ENCODE data around the gene TNS3.

The TNS3 gene

GRCh38 chr7:47580811-47581331, 1.0 kb downstream of the TNS3 start:
- CTCF ChIA-PET: no interaction called here

GRCh38 chr7:47580175-47580706, 1.7 kb downstream of the TNS3 start:
- H3K4me1 Mint-ChIP-seq: peaks cover 6% of the 10 kb centered on the region
- H3K4me3 Mint-ChIP-seq: no peak overlapping the region

More at GRCh38 chr7:47580811-47581331, 1.0 kb downstream of the TNS3 start:
- Mint-ChIP-seq H3K4me1 (peaks cover 6% of the 10 kb centered on the region), H3K9me3 (no peaks in the 10 kb centered on the region), H3K36me3 (no peaks in the 10 kb centered on the region), H3K4me3 (no peak overlapping the region), H3K27me3 (peaks cover 63% of the 10 kb centered on the region), H3K27ac (no peak overlapping the region)
- no peak for DNase-seq

DNA sequence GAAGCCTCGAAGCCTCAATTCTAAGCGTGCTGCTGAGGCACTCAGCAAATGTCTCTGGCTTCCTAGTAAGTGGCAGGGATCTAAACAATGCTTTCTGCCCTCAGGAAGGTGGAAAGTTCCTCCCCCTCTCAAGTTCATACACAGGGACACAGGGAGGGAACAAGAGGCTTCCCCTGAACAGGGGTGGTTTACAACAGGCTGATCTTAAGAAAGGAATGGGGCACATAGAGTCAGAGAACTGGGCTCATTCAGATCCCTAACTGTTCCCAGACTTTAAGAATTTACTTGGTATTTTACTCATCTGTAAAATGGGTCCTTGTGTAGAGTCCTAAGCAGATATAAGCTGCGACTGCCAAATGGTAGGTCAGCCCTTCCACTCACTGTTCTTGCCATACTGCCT, 2.5 kb downstream of the TNS3 start:
- no peak overlapping the region for H3K4me3 Mint-ChIP-seq
- H3K36me3 Mint-ChIP-seq: no peaks in the 10 kb centered on the region
- CTCF ChIA-PET: no interaction called here
- peaks cover 6% of the 10 kb centered on the region for H3K4me1 Mint-ChIP-seq
- no peaks in the 10 kb centered on the region for H3K9me3 Mint-ChIP-seq
- peaks cover 63% of the 10 kb centered on the region for H3K27me3 Mint-ChIP-seq
- H3K27ac Mint-ChIP-seq: no peak overlapping the region
- DNase-seq: no peak

More at GRCh38 chr7:47580175-47580706, 1.7 kb downstream of the TNS3 start:
- Mint-ChIP-seq H3K27ac (no peak overlapping the region), H3K36me3 (no peaks in the 10 kb centered on the region), H3K27me3 (peaks cover 65% of the 10 kb centered on the region), H3K9me3 (no peaks in the 10 kb centered on the region)
- DNase-seq: no peak
- CTCF ChIA-PET: no interaction called here

DNA sequence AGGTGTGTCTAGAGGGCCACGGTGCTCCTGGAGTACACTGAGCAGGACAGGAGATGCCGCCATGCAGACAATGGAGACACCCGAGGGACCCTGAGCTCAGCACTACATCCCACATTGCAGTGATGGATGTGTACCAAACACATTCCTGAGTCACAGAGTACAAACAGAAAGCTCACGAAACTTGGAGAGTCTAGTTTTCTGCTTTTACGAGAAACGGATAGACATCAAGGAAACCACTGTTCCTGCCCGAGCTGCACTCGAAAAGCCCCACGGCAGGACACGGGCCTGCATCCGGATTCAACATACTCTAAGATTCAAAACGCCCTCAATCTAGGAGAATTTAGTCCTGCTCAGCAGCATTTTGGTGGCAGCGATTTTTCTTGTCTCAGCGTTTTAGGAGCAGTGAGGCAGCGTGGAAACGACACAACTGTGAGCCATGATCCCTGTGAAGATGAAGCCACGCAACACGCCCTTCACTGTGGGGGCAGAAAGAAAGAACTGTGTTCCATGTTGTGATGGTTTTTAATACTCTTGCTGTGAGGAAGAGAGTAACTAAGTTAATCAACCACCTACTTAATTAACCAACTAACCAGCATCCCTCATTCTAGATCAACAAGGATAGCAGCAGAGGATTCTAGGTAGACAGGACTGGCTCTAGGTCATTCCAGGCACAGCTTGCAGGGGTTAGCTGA, 3.2 kb downstream of the TNS3 start:
- Mint-ChIP-seq H3K27me3 (peaks cover 56% of the 10 kb centered on the region), H3K9me3 (no peaks in the 10 kb centered on the region), H3K36me3 (no peaks in the 10 kb centered on the region), H3K4me1 (peaks cover 6% of the 10 kb centered on the region), H3K4me3 (no peak overlapping the region), H3K27ac (no peak overlapping the region)
- no peak for DNase-seq
- CTCF ChIA-PET: interaction anchor here (0.6 kb wide), 1 partner anchor 368 kb away, joined by 4 read pairs; no protein-coding TSS in a partner anchor

DNA sequence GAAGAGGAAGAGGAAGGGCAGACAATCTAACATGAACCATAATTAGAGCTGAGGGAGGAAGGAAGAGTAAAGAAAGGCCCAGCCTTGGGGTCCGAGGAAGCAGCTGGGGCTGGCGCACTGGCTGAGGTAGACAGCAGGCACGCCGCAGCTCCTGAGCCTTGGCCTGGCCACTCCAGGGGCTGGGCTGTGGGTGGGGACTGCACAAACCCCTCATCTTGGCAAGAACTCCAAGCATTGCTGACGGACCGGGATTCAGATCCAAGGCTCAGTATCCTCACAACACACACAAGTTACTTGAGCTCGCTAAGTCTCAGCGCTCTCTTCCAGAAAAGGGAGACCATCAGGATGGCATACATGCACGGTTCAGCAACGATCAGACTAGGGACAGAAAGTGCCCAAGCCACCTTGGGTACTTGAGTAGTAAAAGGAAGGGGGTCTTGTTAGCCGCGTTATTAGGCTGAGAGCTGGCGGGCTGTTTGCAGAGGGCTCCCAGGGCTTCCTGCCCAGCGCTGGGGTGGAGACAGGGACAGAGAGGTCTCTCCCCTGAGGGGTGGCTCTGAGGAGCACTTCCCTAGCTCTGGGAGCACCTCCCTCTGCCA, 4.5 kb downstream of the TNS3 start:
- CTCF ChIA-PET: no interaction called here
- Mint-ChIP-seq H3K36me3 (no peaks in the 10 kb centered on the region), H3K4me1 (peaks cover 6% of the 10 kb centered on the region), H3K27me3 (peaks cover 47% of the 10 kb centered on the region), H3K9me3 (no peaks in the 10 kb centered on the region), H3K4me3 (no peak overlapping the region), H3K27ac (no peak overlapping the region)
- DNase-seq: no peak

DNA sequence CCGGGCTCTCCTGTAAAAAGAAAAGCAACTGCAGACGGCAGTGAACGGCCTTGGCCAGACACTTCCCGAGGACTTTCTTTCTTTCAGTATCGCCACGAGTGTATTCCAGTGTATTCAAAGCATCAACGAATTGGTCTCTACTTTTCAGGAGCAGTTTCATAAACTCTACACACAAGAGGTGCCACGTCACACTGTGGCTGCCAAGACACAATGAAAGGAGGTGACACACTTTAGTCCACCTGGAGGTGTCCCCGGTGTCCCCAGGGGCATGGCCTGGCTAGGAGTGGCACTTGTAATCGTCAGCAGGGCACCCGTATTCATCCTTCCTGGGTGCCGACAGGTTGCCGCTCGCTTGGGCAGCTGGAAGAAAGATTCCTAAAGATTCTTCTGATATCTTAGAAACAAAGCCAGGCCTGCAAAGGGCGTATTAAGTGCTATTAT, 5.0 kb downstream of the TNS3 start:
- Mint-ChIP-seq H3K9me3 (no peaks in the 10 kb centered on the region), H3K36me3 (no peaks in the 10 kb centered on the region), H3K27ac (no peak overlapping the region), H3K4me3 (no peak overlapping the region), H3K4me1 (peaks cover 6% of the 10 kb centered on the region), H3K27me3 (peaks cover 45% of the 10 kb centered on the region)
- DNase-seq: no peak
- CTCF ChIA-PET: no interaction called here

DNA sequence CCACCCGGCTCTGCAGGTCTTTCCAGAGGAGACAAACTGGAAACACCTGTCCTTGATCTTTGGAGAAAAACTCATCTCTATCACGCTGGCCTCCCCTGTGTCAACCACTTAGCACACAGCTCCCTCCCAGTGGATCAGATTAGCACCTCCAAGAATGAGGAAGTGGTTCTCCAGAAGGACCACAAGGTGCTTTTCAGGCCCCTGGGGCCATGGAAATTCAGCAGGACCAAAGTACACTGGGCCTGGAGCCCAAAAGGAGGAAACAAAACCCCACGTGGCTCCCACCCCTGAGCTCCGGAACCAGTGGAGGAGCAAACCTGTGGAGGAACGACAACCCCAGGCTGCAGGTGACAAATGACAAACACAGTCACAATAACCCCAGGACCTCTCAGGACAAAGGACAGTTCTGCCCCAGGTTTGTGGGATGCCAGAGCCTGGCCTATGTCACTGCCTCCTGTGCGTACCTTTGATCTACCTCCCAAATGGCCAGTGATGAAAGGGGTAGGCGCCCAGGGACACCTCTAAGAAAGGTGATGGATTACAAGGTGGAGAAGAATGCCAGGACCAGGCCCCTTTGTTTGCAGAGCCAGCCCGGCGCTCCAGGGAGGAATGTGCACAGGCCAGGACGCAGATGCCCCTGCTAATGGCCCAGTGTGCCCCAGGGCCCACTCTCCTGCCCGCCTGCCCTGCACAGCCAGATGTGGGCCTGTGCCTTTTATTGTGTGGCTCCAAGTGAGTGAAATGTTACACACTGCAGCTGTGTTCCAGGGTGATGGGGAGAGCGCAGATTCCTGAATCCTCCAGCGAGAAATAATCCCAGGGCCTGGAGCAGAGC, 5.7 kb downstream of the TNS3 start:
- Mint-ChIP-seq H3K4me1 (peaks cover 6% of the 10 kb centered on the region), H3K4me3 (no peak overlapping the region), H3K9me3 (no peaks in the 10 kb centered on the region), H3K27me3 (peaks cover 45% of the 10 kb centered on the region), H3K27ac (no peak overlapping the region), H3K36me3 (no peaks in the 10 kb centered on the region)
- CTCF ChIA-PET: no interaction called here
- DNase-seq: no peak

DNA sequence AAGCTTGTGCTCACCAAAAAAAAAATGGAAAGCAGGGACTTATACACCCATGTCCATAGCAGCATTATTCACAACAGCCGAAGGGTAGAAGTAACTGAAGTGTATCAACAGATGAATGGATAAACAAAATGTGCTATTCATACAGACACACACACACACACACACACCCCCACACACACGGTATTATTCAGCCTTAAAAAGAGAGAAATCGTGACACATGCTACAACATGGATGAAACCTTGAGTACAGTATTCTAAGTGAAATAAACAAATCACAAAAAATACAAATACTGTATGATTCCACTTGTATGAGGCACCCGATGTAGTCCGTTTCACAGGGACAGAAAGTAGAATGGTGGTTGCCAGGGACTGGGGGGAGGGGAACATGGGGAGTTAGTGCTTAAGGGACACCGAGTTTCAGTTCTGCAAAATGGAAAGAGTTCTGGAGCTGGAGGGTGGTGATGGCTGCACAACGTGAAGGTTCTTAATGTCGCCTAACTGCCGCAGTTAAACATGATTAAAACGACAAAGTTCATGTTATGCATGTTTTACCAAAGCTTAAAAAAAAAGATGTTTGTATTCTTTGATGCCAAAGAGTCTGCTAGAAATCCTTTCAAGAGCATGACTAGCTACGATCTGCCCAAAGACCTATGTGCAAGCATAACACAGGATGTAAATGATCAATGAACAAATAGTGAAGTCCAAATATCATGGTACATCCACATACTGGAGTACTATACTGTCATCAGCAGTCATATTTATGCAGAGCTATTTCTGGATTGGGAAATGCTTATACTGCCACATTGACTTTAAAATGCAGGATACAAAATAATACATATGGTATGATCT, 7.2 kb downstream of the TNS3 start:
- CTCF ChIA-PET: no interaction called here
- Mint-ChIP-seq H3K27ac (no peak overlapping the region), H3K9me3 (no peaks in the 10 kb centered on the region), H3K4me1 (peaks cover 6% of the 10 kb centered on the region), H3K36me3 (no peaks in the 10 kb centered on the region), H3K4me3 (no peak overlapping the region), H3K27me3 (peaks cover 37% of the 10 kb centered on the region)
- DNase-seq: no peak

GRCh38 chr7:47573758-47574481, 8.0 kb downstream of the TNS3 start:
- CTCF ChIA-PET: no interaction called here
- no peaks in the 10 kb centered on the region for H3K36me3 Mint-ChIP-seq
- peaks cover 32% of the 10 kb centered on the region for H3K27me3 Mint-ChIP-seq
- H3K27ac Mint-ChIP-seq: no peak overlapping the region
- H3K9me3 Mint-ChIP-seq: no peaks in the 10 kb centered on the region
- DNase-seq: no peak
- peaks cover 5% of the 10 kb centered on the region for H3K4me1 Mint-ChIP-seq
- no peak overlapping the region for H3K4me3 Mint-ChIP-seq

DNA sequence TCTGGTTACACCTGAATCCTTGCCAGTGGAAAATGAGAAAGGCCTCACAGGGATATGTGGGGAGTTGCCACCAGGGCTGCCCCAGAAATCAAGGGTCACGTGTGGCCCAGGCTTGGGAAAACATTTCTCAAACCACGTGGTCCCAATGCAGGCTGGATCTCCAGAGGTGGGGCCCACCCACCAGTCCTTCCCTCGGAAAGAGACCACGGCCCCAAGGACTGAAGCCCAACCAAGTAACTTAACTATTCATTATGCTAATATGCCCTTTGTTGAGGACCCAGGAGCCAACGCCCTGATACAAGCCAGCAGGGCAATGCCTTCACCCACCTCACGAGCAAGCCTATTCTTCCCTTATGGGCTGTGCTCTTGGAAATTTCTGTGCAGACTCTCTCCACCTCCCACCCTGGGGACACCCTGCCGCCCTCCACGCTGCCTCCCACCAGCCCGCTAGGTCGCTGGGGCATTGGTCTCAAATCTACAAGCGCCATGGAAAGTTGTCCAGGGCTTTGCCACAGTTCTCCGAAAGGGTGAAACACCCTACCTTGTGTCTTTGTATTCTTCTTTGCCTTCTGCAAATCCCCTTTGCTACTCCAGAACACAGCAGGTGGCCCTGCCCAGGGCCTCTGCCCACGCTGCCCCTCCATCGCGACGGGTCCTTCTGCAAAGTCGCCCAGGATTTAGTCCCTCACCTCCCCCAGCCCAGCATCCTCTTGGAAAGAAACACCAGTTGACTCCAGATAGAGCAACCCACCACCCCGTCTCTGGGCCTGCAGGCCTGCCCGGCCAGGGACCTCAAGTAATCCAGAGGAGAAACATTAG, 8.8 kb downstream of the TNS3 start:
- Mint-ChIP-seq H3K36me3 (no peaks in the 10 kb centered on the region), H3K4me3 (no peak overlapping the region), H3K9me3 (peaks cover 2% of the 10 kb centered on the region), H3K27ac (no peak overlapping the region), H3K4me1 (no peaks in the 10 kb centered on the region), H3K27me3 (peaks cover 30% of the 10 kb centered on the region)
- DNase-seq: no peak
- CTCF ChIA-PET: no interaction called here

DNA sequence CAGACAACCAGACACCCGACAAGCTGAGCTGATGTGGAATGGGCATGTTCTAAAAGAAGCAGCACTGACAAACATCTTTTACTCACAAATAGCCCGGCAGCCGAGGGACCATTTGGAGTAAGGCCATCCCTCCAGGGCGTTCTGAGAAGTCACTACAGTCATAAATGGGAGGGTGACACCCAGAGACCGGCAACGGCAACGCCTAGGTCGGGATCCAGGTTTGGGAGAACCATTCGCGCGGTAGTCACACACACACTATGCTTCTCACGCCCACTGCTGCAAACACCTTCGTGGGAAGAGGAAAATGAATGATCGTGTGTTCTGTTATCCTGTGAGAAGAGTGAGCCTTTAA, 9.8 kb downstream of the TNS3 start:
- Mint-ChIP-seq H3K27me3 (peaks cover 34% of the 10 kb centered on the region), H3K4me3 (no peak overlapping the region), H3K9me3 (peaks cover 2% of the 10 kb centered on the region), H3K27ac (no peak overlapping the region), H3K36me3 (no peaks in the 10 kb centered on the region), H3K4me1 (no peaks in the 10 kb centered on the region)
- CTCF ChIA-PET: no interaction called here
- no peak for DNase-seq

- H3K27ac Mint-ChIP-seq: no peak overlapping the region
These were observed 10.4 kb downstream of the TNS3 start for GRCh38 chr7:47571331-47572093.

More at GRCh38 chr7:47571331-47572093, 10.4 kb downstream of the TNS3 start:
- no peak overlapping the region for H3K4me3 Mint-ChIP-seq
- no peaks in the 10 kb centered on the region for H3K4me1 Mint-ChIP-seq
- H3K36me3 Mint-ChIP-seq: no peaks in the 10 kb centered on the region
- CTCF ChIA-PET: no interaction called here
- H3K9me3 Mint-ChIP-seq: peaks cover 2% of the 10 kb centered on the region
- peaks cover 34% of the 10 kb centered on the region for H3K27me3 Mint-ChIP-seq
- no peak for DNase-seq
